Activated CD4-positive, alpha-beta T cell treated with anti-CD3 and anti-CD28 coated beads, Interleukin-2, amount 10 ng/mL, durations not matched to agents 24 days and 14 days (primary cell): Measurements from ENCODE around the gene ZIC1. TPM values are rescaled to one million over a fixed set of nuclear protein-coding genes. Genes with fewer than 3 reads are reported as not detected.

ENCODE experiments used
- DNase-seq: peaks from one replicate; pipeline ENCODE4 v3.0.0; 2022
- H3K27ac Mint-ChIP-seq: one replicate; pipeline ENCODE4 v1.8.0; 2022; ENCODE audit warnings: mild to moderate bottlenecking, mixed read lengths
- H3K27me3 Mint-ChIP-seq: one replicate; pipeline ENCODE4 v1.8.0; 2022; ENCODE audit warnings: mixed read lengths
- H3K36me3 Mint-ChIP-seq: one replicate; pipeline ENCODE4 v1.8.0; 2022; ENCODE audit warnings: low read depth, mild to moderate bottlenecking, mixed read lengths
- H3K4me1 Mint-ChIP-seq: one replicate; pipeline ENCODE4 v1.8.0; 2021; ENCODE audit warnings: mixed read lengths
- H3K4me3 Mint-ChIP-seq: one replicate; pipeline ENCODE4 v1.8.0; 2022; ENCODE audit warnings: mild to moderate bottlenecking, moderate library complexity, mixed read lengths
- H3K9me3 Mint-ChIP-seq: one replicate; pipeline ENCODE4 v1.8.0; 2021; ENCODE audit warnings: mixed read lengths
- intact Hi-C: fragments of 100-400 bp; cut with micrococcal nuclease; formaldehyde crosslinking; loops from one replicate; pipeline ENCODE4 v1.15.1; 2023
- total RNA-seq: library from RNA; stranded (reverse); gene quantifications from 2 replicates; pipeline ENCODE4 v1.2.3, GENCODE V29; 2022

Gene ZIC1
- total RNA-seq, 1 donor from 2014 or later = not detected

- no peak overlapping the region for H3K27ac Mint-ChIP-seq
- H3K9me3 Mint-ChIP-seq = peaks cover 3% of the 10 kb centered on the region
- intact Hi-C loops = no loop called here
- H3K4me3 Mint-ChIP-seq = no peak overlapping the region
- no peaks in the 10 kb centered on the region for H3K36me3 Mint-ChIP-seq
- no peak for DNase-seq
- peaks cover 71% of the 10 kb centered on the region for H3K27me3 Mint-ChIP-seq
- H3K4me1 Mint-ChIP-seq = no peaks in the 10 kb centered on the region
These were observed 38.0 kb upstream of the ZIC1 start for GRCh38 chr3:147371140-147371539.

- H3K9me3 Mint-ChIP-seq = peaks cover 3% of the 10 kb centered on the region
- no peaks in the 10 kb centered on the region for H3K4me1 Mint-ChIP-seq
- H3K27ac Mint-ChIP-seq = no peak overlapping the region
- intact Hi-C loops = no loop called here
- H3K4me3 Mint-ChIP-seq = no peak overlapping the region
- DNase-seq = no peak
- H3K36me3 Mint-ChIP-seq = no peaks in the 10 kb centered on the region
- peaks cover 71% of the 10 kb centered on the region for H3K27me3 Mint-ChIP-seq
These were observed 37.3 kb upstream of the ZIC1 start for GRCh38 chr3:147371771-147372340.

- H3K27me3 Mint-ChIP-seq = peaks cover 76% of the 10 kb centered on the region
- no peaks in the 10 kb centered on the region for H3K4me1 Mint-ChIP-seq
- intact Hi-C loops = no loop called here
- peaks cover 3% of the 10 kb centered on the region for H3K9me3 Mint-ChIP-seq
- H3K36me3 Mint-ChIP-seq = no peaks in the 10 kb centered on the region
- no peak for DNase-seq
- H3K27ac Mint-ChIP-seq = no peak overlapping the region
- no peak overlapping the region for H3K4me3 Mint-ChIP-seq
These were observed 36.6 kb upstream of the ZIC1 start for GRCh38 chr3:147372525-147373027.

GRCh38 chr3:147373301-147373700, 35.9 kb upstream of the ZIC1 start:
- Mint-ChIP-seq H3K9me3 (peaks cover 3% of the 10 kb centered on the region), H3K36me3 (no peaks in the 10 kb centered on the region), H3K27me3 (peaks cover 75% of the 10 kb centered on the region), H3K4me1 (no peaks in the 10 kb centered on the region), H3K27ac (no peak overlapping the region), H3K4me3 (no peak overlapping the region)
- intact Hi-C loops = no loop called here
- no peak for DNase-seq

GRCh38 chr3:147377412-147378367, 31.5 kb upstream of the ZIC1 start:
- no peaks in the 10 kb centered on the region for H3K36me3 Mint-ChIP-seq
- H3K4me1 Mint-ChIP-seq = no peaks in the 10 kb centered on the region
- intact Hi-C loops = loop anchor here (5.0 kb wide), 1 partner anchor 40 kb away; no protein-coding TSS in a partner anchor
- H3K4me3 Mint-ChIP-seq = no peak overlapping the region
- H3K27ac Mint-ChIP-seq = no peak overlapping the region
- H3K27me3 Mint-ChIP-seq = peaks cover 70% of the 10 kb centered on the region
- peaks cover 10% of the 10 kb centered on the region for H3K9me3 Mint-ChIP-seq
- DNase-seq = no peak

GRCh38 chr3:147379651-147380050, 29.5 kb upstream of the ZIC1 start:
- H3K27ac Mint-ChIP-seq = no peak overlapping the region
- H3K4me1 Mint-ChIP-seq = no peaks in the 10 kb centered on the region
- no peaks in the 10 kb centered on the region for H3K36me3 Mint-ChIP-seq
- no peak overlapping the region for H3K4me3 Mint-ChIP-seq
- peaks cover 65% of the 10 kb centered on the region for H3K27me3 Mint-ChIP-seq
- peaks cover 10% of the 10 kb centered on the region for H3K9me3 Mint-ChIP-seq
- intact Hi-C loops = loop anchor here (5.0 kb wide), 1 partner anchor 38 kb away; no protein-coding TSS in a partner anchor
- DNase-seq = no peak

GRCh38 chr3:147380387-147380951, 28.7 kb upstream of the ZIC1 start:
- no peak for DNase-seq
- Mint-ChIP-seq H3K36me3 (no peaks in the 10 kb centered on the region), H3K27me3 (peaks cover 69% of the 10 kb centered on the region), H3K4me1 (no peaks in the 10 kb centered on the region), H3K4me3 (no peak overlapping the region), H3K9me3 (peaks cover 10% of the 10 kb centered on the region), H3K27ac (no peak overlapping the region)
- intact Hi-C loops = no loop called here

GRCh38 chr3:147380977-147381376, 28.2 kb upstream of the ZIC1 start:
- DNase-seq = no peak
- Mint-ChIP-seq H3K4me1 (no peaks in the 10 kb centered on the region), H3K27me3 (peaks cover 74% of the 10 kb centered on the region), H3K36me3 (no peaks in the 10 kb centered on the region), H3K9me3 (peaks cover 10% of the 10 kb centered on the region), H3K27ac (no peak overlapping the region), H3K4me3 (no peak overlapping the region)
- intact Hi-C loops = no loop called here

- Mint-ChIP-seq H3K36me3 (no peaks in the 10 kb centered on the region), H3K4me1 (no peaks in the 10 kb centered on the region), H3K9me3 (peaks cover 10% of the 10 kb centered on the region), H3K4me3 (no peak overlapping the region), H3K27ac (no peak overlapping the region), H3K27me3 (peaks cover 78% of the 10 kb centered on the region)
- intact Hi-C loops = no loop called here
- DNase-seq = no peak
These were observed 27.6 kb upstream of the ZIC1 start for GRCh38 chr3:147381596-147381995.

- intact Hi-C loops = no loop called here
- Mint-ChIP-seq H3K27me3 (peaks cover 81% of the 10 kb centered on the region), H3K27ac (no peak overlapping the region), H3K4me1 (no peaks in the 10 kb centered on the region), H3K36me3 (no peaks in the 10 kb centered on the region), H3K4me3 (no peak overlapping the region), H3K9me3 (peaks cover 9% of the 10 kb centered on the region)
- no peak for DNase-seq
These were observed 25.5 kb upstream of the ZIC1 start for GRCh38 chr3:147383617-147384016.

GRCh38 chr3:147384210-147385058, 24.7 kb upstream of the ZIC1 start:
- H3K36me3 Mint-ChIP-seq = no peaks in the 10 kb centered on the region
- intact Hi-C loops = loop anchor here (5.0 kb wide), 1 partner anchor 38 kb away; no protein-coding TSS in a partner anchor

GRCh38 chr3:147385059-147386012, 23.8 kb upstream of the ZIC1 start:
- Mint-ChIP-seq H3K9me3 (peaks cover 7% of the 10 kb centered on the region), H3K36me3 (no peaks in the 10 kb centered on the region), H3K4me3 (no peak overlapping the region), H3K4me1 (no peaks in the 10 kb centered on the region), H3K27ac (no peak overlapping the region), H3K27me3 (peaks cover 78% of the 10 kb centered on the region)
- intact Hi-C loops = loop anchor here (5.0 kb wide), 1 partner anchor 37 kb away; no protein-coding TSS in a partner anchor
- no peak for DNase-seq

More at GRCh38 chr3:147384210-147385058, 24.7 kb upstream of the ZIC1 start:
- no peak overlapping the region for H3K4me3 Mint-ChIP-seq
- no peaks in the 10 kb centered on the region for H3K4me1 Mint-ChIP-seq
- no peak overlapping the region for H3K27ac Mint-ChIP-seq
- DNase-seq = no peak
- peaks cover 80% of the 10 kb centered on the region for H3K27me3 Mint-ChIP-seq
- peaks cover 1% of the 10 kb centered on the region for H3K9me3 Mint-ChIP-seq
